COR-L47 (cell line): ENCODE data around the gene CCDC187.

Source experiments
- DNase-seq: peaks from one replicate; lab custom pipeline; 2025; lab: John Stamatoyannopoulos, UW

CCDC187 gene

DNA sequence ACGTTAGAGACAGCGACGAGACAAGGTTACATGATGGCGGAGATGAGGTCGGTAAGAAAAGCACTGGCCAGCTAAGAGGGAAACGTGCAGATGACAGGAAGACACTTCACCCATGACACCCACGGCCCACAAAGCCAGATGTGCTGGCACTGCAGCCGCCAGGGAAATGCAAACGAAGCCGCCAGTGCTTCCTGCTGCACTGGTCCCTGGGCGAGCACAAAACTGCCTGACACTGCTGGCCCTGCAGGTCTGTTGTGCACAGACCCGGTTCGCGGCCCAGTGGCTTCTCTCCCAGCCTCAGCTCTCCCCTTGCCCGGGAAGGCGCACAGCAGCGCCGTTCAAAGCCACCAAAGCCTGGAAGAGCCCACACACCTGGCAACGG lies 78.5 kb downstream of the CCDC187 start:
- no peak for DNase-seq

DNA sequence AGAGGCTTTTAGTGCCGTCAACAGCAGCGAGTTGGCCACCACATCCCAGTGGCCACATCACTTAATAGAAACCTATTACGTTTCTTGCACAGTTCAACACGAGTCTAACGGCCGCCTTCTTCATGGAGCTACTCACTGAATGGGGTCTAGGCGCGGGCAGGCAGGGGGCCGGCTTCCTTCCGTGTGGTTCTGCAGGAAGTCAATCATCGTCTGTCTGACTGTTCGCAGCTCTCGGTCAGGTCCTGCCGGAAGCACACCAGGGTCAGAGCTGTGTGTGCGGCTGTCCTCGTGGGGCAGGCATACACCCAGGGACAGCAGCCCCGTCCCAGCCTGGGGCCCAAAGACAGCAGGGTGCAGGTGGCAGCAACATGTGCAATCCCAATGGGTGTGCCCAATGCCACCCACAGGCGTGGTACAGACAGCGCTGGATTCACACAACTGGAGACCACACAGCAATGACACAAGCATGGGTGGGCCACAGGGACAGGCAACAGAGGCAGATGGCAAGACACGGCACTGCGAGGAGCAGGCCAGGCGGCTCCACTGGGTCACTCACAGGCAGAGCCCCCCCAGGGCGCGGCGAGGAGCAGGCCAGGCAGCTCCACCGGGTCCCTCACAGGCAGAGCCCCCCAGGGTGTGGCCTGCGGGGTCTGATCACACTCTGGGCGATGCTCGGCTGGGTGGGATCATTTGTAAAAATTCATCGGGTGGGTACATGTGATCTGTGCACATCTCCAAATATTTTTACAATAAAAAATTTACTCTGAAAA lies 79.8 kb downstream of the CCDC187 start:
- DNase-seq: no peak

DNA sequence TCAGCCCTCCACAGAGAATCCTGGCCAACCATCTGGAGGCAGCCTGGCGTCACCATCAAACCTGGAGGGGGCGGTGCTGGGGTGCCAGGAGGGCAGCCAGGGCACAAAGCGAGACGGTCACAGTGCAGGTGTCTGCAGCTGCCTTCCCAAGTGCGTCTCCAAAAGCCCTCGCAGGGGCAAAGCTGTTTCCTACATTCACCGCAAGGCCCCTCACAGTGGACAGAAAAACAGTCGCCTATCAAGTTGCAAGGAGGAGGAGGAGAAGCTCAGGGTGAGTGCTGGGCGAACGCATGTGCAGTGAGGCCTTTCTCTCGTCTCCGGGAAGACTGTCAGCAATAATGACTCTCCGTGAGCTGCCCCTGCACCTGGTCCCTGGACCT lies 81.0 kb downstream of the CCDC187 start:
- no peak for DNase-seq

DNA sequence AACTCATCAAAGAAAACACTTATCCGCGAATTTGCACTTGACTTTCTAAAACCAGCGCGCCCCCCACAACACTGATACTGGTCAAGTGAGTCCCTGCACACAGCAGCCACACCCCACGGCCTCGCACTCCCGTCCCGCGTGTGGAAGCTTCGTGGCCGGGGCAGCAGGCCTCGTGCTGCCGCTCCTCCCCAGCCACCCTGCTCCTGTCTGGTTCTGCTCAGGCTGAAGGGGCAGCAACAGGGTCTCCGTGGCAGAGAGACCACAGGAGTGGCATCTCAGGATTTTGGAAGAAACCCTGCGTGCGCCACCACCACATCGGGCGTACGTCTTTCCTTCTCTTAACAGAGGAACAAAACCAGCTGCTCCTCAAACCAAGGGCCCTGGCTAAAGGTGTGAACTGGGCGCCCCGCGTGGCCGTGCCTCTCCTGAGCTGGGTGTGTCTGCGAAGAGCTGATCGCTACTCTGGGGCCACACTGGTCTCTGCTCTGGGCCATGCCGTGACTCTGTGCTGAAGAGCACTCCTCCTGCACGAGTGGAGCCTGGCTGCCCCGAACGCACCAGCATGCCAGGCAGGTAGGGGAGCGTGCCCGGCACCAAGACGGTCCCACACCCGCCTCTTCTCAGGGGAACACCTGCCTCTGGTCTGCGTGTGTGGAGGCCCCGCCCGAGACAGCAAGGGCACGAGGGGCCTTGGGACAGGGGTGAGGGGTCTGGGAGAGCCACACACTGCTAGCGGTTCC lies 81.6 kb downstream of the CCDC187 start:
- DNase-seq: no peak

DNA sequence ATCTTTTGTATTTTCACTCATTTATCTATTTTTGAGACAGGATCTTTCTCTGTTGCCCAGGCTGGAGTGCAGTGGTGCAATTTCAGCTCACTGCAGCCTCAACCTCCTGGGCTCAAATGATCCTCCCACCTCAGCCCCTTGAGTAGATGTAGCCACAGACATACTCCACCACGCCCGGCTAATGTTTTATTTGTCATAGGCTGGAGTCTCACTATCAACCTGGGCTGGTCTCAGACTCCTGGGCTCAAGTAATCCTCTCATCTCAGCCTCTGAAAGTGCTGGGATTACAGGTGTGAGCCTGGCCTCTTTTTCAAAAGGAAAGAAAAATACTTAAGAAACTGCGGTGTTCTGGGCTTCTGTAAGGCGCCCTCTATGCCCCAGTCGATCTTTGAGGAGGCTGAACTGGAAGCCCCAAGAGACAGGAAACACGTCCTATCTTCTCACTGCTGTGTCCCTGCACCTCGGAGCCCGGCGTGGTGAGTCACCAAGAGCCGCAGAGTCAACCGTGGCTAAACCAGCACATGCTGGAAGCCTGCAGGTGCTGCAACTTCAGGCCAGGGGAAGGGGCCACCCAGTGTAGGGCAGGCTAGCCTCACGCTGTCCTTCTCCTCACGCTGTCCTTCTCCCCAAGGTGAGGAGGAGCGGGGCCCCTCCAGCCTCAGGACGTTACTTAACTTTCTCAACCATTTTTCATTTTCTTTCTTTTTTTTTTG lies 83.7 kb downstream of the CCDC187 start:
- no peak for DNase-seq

DNA sequence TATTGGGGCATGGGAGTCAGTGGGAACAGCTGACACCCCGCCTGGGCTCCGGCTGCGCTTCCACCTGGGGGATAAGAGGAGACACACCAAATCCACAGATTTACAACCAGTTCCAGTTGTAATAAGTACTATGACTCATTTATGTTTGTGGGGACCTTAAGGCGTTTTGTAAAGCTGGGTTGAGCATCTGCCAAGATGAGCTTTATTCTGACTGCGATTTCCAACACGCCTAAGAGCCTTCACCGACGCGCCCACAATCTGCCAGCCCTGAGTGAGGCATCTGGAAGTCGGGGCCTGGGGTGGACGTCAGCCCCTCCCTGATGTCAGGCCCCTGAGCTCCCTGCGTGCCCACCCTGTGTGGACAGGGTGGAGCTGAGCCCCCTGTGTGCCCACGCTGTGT lies 84.6 kb downstream of the CCDC187 start:
- DNase-seq: no peak

DNA sequence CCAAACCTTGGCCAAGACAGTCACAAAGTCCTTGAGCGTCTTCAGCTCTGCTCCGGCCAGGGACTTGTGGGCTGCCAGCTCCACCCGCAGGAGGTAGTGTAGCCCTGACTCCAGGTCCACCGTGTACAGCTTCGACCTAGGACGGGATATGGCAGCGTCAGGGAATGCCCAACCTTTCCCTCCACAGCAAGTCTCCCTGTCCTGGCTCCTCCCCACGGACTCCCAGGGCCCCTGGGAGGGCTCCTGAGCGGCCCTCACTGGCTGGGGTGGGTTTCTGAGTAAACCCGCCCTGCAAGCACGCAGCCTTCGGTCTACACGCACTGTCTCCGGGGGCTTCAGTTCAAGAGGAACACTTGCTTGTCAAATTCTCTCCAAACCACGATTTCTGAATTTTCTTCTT lies 85.2 kb downstream of the CCDC187 start:
- no peak for DNase-seq

DNA sequence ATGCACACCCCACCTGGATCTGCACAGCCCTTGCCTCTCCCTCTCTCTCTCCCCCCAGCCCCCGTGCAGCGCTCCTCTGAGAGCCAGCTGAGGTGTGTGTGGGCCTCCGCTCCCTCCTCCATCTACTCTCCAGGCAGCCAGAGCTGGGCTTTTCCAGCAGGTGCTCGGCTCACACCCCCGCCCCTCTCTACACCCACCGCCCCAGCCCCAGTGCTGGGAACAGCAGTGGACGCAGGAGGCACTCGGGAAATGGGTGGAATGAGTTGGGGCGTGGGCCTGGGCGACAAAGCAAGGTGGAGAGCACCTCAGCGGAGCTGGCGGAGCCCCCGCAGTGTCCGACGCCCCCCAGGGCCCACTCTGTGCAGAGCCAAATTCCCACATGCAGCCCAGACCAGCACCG lies 85.6 kb downstream of the CCDC187 start:
- no peak for DNase-seq

DNA sequence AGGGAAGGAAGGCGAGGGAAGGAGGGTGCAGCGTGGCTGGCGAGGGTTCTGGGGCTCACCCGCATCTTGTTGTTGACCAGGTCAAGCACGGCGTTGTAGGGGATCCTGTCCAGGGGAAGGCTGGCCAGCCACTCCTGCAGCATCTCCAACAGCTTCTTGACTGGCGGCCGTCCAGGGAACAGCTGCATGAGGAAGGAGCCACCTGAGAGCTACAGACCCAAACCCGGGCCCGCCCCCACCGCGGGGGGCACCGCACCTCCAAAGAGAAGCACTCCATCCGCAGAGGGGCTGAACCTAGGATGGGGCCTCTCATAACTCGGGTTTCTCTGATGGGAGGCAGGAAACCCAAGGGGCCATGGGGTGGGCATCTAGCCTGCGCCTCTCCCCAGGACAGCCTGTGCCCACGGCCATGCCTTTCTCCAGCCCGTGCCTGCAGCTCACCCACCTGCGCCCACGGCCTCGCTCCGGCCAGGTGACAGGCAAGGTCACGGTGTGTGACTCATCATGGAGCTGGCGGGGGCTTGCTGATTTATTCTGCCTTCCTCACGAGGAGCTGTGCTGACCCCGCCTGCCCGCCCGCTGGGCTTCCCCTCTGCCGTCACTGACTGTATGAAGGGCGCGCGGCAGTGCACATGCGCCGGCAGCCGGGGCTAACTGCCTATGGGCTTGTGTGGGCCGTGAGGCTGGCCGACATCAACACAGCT lies 87.2 kb downstream of the CCDC187 start:
- DNase-seq: no peak

DNA sequence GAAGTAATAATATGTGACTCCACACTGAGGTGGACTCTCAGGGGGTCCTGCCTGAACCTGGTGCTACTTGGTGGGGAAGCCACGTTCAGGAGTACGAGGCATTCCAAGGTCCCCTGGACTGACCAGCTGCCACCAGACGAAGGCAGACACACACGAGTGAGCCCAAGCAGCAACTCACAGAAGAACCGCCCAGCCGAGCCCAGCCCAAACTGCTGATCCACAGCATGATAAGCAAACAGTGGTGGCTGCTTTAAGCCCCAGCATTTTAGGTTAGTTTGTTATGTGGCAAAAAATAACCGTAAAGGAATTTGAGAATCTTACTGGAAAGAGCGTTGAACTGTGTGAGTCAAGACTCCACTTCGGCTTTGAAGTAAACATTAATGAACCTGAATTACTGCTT lies 90.2 kb downstream of the CCDC187 start:
- DNase-seq: no peak

DNA sequence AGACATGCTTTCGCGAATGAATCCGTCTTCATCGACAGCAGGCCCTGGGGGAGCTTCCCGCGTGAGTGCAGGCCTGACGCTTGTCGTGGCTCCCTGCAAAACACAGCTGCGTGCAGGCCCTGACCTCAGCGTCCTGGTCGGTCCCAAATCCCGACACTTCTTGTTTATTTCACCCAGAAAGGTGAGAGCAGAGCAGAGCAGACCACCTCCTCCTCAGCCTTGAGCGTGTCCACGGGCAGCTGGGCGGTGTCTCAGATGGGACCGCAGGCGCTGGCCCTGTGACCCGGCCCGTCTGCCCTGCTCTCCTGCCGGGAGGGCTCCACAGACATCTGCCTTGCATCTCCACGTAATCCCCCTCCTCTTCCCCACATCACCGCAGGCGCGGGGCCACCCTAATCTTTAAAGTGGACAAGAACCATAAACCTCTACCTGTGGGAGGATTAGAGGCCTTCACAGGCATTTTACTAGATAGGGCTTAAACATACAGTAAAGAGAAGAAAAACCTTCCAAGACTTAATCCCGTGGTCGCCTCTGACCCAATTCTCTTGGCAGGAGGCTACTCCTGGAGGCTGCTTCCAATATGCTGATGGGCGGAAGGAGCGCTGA lies 91.4 kb downstream of the CCDC187 start:
- DNase-seq: no peak

DNA sequence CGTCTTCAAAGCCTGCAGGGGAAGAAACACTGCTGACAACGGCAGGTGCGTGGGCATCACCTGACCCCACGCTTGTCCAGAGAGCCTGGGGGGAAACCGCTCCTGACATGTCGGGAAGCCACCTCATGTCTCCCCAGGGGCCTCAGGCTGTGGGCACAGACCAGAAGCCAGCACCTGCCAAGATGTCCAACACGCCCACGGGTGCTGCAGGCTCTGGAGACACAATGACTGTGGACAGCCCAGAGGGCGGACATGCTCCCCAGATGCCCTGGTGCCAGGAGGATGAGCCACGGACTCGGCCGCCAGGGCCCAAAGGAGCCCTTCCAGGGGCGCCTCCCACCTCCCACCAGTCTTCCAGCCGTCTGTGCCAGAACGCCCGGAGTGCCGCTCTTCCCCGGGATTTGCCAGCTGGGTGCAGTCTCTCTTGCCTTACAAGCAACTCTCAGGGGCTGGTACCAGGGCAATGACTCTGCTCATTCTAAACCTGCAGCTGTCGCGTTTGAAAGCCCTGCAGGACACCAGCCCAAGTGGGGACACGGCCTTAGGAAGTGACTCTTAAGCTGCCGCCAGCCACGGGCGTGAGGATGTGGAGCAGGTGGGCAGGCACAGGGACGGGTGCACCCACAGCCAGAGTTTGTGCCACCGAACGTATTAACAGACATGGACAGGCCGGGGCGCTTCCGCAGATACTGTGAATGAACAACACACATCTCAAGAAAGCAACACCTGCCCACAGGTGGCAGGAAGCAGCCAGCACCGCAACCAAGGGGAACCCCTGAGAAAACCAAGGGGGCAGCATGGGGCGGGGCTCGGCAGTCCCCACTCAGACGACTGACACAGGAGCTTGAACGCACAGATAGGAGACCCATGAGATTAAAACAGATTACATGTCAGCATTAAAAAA lies 92.2 kb downstream of the CCDC187 start:
- no peak for DNase-seq

DNA sequence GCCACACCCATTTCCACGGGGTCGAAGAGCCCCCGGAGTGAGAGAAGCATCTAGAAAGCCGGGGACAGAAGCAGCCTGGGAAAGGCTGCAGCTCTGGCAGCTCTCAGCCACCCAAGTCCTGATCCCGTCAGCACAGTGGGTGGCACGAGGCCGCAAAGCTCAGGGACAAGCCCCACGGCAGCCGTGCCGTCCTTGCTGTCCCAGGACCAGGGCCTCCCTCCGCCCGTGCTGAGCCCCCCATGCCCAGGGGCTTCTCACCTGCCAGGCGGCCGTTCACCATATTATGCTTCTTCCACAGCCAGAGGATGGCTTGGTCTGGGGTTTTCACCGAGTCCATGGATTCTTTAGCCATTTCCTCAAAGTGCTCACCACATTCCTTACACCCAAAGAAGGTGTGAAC lies 92.9 kb downstream of the CCDC187 start:
- no peak for DNase-seq

DNA sequence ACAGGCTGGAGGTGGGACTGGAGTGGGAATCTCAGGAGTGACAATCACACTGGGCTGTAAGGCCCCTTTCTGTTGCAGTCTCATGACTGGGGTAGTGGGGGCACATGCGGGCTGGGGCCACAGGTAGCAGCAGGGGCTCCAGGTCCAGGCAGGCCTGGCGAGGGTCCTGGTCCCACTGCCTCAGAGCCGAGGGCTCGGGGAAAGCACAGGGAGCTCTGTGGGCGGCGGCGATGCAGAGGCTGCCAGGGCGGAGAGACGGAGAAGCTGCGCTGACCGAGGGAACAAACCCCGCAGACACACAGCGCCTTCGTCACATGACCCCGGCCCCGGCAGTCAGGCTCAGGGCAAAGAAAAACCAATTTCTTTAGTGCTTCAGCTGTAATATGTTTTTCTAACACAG lies 93.6 kb downstream of the CCDC187 start:
- DNase-seq: no peak

DNA sequence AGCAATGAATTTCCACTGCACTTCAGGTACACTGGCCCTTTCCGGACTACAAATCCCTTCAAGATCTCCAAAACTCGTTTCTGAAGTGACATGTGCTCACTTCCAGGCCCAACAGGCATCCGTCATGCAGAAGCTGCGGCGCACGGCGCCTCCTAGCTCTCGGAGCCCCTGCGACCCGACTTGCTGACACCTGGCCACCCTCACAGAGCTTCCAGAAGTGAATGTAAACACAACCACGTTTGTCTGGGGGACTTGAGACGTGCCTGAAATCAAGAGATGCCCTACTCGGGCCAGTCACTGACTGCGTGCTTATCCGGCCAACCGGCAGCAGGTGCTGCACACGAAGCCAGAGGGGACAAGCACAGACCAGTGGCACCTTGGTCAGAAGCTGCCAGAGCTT lies 94.1 kb downstream of the CCDC187 start:
- DNase-seq: no peak

DNA sequence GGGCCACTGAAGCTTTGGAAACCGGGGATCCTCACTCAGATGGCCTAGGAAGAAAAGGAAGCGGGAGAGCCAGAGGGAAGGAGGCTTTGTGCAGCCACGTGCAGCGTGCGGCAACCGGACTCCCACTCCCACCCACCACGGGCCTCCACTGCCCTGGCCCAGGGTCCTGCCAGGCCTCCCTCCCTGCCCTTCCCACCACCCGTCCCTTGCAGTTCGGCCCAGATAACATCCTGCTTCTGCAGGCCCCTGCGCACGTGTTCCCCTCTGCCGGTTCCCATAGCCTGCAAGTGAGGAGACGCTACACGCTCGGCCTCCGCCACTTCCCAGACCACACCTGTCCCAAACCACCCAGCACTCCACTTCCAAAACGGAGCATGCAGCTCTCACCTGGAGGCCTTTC lies 94.7 kb downstream of the CCDC187 start:
- DNase-seq: no peak

DNA sequence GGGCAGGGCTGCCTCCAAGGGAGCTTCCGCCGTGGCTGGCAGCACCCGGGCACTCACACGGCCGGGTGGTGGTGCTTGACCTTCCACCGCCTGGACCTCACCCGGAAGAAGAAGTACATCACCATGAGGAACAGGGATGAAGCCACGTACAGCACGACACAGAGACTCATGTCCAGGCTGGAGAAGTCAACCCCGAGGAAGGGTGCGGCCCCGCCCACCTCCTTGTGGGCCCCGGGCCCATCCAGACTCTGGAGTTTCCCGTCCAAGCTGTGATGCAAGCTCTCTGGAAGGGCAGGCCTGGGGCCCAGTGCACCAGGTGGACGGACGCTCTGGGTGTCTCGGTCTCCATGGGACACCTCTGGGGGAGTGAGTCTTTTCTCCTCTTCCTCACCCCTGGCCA lies 95.2 kb downstream of the CCDC187 start:
- DNase-seq: no peak

DNA sequence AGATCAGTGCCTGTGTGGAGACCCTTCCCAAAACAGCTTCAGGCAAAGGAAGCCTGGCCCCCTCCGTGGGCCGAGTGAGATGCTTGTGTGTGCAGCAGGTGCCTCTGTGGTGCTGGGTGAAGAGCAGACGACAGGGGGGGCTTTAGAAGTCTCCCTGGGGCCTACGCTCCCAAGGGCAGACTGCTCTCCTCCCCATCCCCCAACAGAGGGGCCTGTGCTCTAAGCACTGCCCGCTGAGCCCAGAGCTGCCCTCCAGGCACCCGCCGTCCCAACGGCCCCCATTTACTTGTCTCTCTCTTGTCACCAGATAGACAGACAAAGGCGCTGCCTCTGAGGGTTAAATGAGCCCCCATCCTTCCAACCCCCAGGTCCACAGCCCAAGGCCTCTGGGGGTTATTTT lies 96.3 kb downstream of the CCDC187 start:
- no peak for DNase-seq

DNA sequence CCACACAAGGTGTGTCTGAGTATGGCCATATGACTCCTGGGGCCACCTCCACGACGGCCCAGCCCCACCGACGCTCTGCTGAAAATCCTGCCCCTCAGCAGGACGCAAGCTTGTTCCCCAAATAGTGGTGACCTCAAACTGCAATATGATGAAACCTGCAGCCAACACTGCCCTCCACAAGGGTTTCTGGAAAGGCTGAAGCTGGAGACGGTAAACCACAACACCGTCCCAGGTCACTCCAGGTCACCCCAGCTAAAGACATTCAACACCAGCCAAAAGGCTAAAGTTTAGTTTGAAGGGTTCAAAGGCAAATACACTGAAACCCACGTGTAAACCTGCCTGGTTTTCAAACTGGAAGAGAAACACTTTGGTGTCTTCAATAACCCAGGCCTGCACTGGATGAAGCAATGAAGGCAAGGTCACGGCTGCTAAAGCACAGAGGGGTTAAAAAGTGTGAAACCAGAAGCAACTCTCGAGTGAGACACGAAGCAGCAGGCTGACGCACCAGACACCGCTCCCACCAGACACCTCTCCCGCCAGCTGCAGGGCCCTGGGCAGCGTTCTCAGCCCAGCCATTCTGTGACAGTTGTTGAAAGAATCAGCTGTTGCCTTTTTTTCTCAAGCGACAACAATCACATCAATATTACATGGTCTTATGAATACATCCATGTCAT lies 97.2 kb downstream of the CCDC187 start:
- no peak for DNase-seq

DNA sequence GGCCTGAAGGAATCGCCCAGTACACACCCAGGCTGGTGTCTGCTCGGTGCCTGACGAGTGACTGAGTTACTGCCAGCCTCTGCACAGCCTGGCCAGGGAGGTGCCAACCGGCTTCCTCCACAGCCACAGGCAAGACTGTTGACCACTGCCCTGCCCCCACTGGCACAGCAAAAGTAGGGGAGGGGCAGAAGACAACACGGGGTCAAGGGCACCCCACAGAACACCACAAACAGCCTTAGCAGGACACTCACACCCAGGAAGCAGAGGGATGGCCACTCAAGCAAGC lies 98.2 kb downstream of the CCDC187 start:
- no peak for DNase-seq
